HEK293T (cell line): Measurements from ENCODE around the gene DCLRE1B.

Source experiments
- ELF4 ChIP-seq: fragments of 450-650 bp; IDR thresholded peaks from 2 replicates; pipeline ENCODE4 v1.6.1; 2017; ENCODE audit warnings: antibody characterized with exemption
- FOXA1 ChIP-seq: fragments of 450-650 bp; IDR thresholded peaks from 2 replicates; pipeline ENCODE4 v1.6.1; 2016; ENCODE audit warnings: mild to moderate bottlenecking
- L3MBTL2 ChIP-seq: fragments of 450-650 bp; conservative IDR thresholded peaks from 2 replicates; pipeline ENCODE4 v1.6.1; 2016; ENCODE audit warnings: mild to moderate bottlenecking
- LEF1 ChIP-seq: fragments of 450-650 bp; IDR thresholded peaks from 2 replicates; pipeline ENCODE4 v1.6.1; 2017; ENCODE audit warnings: mild to moderate bottlenecking, borderline replicate concordance
- PKNOX1 ChIP-seq: fragments of 450-650 bp; IDR thresholded peaks from 2 replicates; pipeline ENCODE4 v1.6.1; 2016
- SP1 ChIP-seq: fragments of 450-650 bp; IDR thresholded peaks from 2 replicates; pipeline ENCODE4 v1.6.1; 2017
- SUZ12 ChIP-seq: fragments of 450-650 bp; IDR thresholded peaks from 2 replicates; pipeline ENCODE4 v1.6.1; 2016; ENCODE audit warnings: mild to moderate bottlenecking
- TARDBP ChIP-seq: fragments of 450-650 bp; IDR thresholded peaks from 2 replicates; pipeline ENCODE4 v1.6.1; 2016

GRCh38 chr1:113901191-113901590 is 3.9 kb upstream of the DCLRE1B start:
- TF ChIP-seq SP1 (no peak), FOXA1 (no peak), LEF1 (no peak), ELF4 (no peak), PKNOX1 (no peak), SUZ12 (no peak), TARDBP (no peak), L3MBTL2 (no peak)
